NCI-H2196 treated with DMSO at 0.1 percent for 48 hours (cell line): ENCODE measurements around the gene NAPG.
"Not testable (repeated sequence)": the region's sequence is repeated elsewhere in the genome, so short reads cannot be mapped to it uniquely, and the experiment has no call there.

Experiments
- DNase-seq: peaks from one replicate; lab custom pipeline; 2025; ENCODE audit not compliant: unreplicated experiment; lab: John Stamatoyannopoulos, UW

The NAPG gene

GRCh38 chr18:10511236-10511635, 14.6 kb upstream of the NAPG start:
- DNase-seq = no peak

GRCh38 chr18:10514082-10514481, 11.7 kb upstream of the NAPG start:
- no peak for DNase-seq

- no peak for DNase-seq
Measured at GRCh38 chr18:10514601-10515000, 11.2 kb upstream of the NAPG start.

- DNase-seq = no peak
Measured at GRCh38 chr18:10515456-10515855, 10.4 kb upstream of the NAPG start.

- DNase-seq = no peak
Measured at GRCh38 chr18:10516078-10516477, 9.7 kb upstream of the NAPG start.

GRCh38 chr18:10518595-10519255, 7.1 kb upstream of the NAPG start:
- DNase-seq = no peak

GRCh38 chr18:10519366-10519765, 6.5 kb upstream of the NAPG start:
- no peak for DNase-seq

- peak; percentile 27 for DNase-seq
Measured at GRCh38 chr18:10519999-10520935, 5.6 kb upstream of the NAPG start.

- no peak for DNase-seq
Measured at GRCh38 chr18:10521566-10521965, 4.3 kb upstream of the NAPG start.

GRCh38 chr18:10522574-10522973, 3.3 kb upstream of the NAPG start:
- no peak for DNase-seq

GRCh38 chr18:10523544-10523943, 2.3 kb upstream of the NAPG start:
- DNase-seq = no peak

GRCh38 chr18:10524507-10525370, 1.1 kb upstream of the NAPG start:
- no peak for DNase-seq

GRCh38 chr18:10525371-10525691, 496 bp upstream of the NAPG start:
- no peak for DNase-seq

- DNase-seq = no peak
Measured at GRCh38 chr18:10526561-10526949, 728 bp downstream of the NAPG start.

- DNase-seq = no peak
Measured at GRCh38 chr18:10528439-10528838, 2.6 kb downstream of the NAPG start.

GRCh38 chr18:10530002-10530401, 4.2 kb downstream of the NAPG start:
- no peak for DNase-seq

- DNase-seq = no peak
Measured at GRCh38 chr18:10530852-10531251, 5.0 kb downstream of the NAPG start.

- DNase-seq = no peak
Measured at GRCh38 chr18:10533111-10533510, 7.3 kb downstream of the NAPG start.

GRCh38 chr18:10536280-10536679, 10.5 kb downstream of the NAPG start:
- DNase-seq = no peak

- DNase-seq = no peak
Measured at GRCh38 chr18:10537765-10538164, 11.9 kb downstream of the NAPG start.

- DNase-seq = not testable (repeated sequence)
Measured at GRCh38 chr18:10539124-10539523, 13.3 kb downstream of the NAPG start.

GRCh38 chr18:10543277-10543676, 17.4 kb downstream of the NAPG start:
- DNase-seq = no peak
